Fibroblast of skin of scalp (primary cell): ENCODE measurements around the gene FOXO6. TPM values are rescaled to one million over a fixed set of nuclear protein-coding genes. Genes with fewer than 3 reads are reported as not detected.
A peak's percentile ranks its signal among the peaks of the same experiment; 100 is the strongest.

Experiments used
- DNase-seq: peaks from one replicate; pipeline ENCODE4 v3.0.0-alpha.2; 2013
- polyA plus RNA-seq, 2 experiments: library from polyadenylated mRNA; unstranded; fragments of 120-200 nt; gene quantifications; one replicate each; pipeline ENCODE4 v1.2.1, GENCODE V29; 2013; ENCODE audit not compliant: insufficient read length in 2 of 2

FOXO6 gene
- 0.12 TPM for polyA plus RNA-seq (2013, experiment 1 of 2; ENCODE audit: insufficient read length)
- polyA plus RNA-seq (2013, experiment 2 of 2; ENCODE audit: insufficient read length), result 0.47 TPM

- DNase-seq, result peak; percentile 96
Measured at GRCh38 chr1:41360786-41361494, at the start of gene FOXO6. Gene FOXO6 (plus strand): TSS chr1:41361434.

GRCh38 chr1:41312991-41313645 is 48.1 kb upstream of the FOXO6 start:
- DNase-seq, result no peak

- DNase-seq, result peak; percentile 8
Measured at GRCh38 chr1:41313661-41314131, 47.5 kb upstream of the FOXO6 start.

GRCh38 chr1:41314376-41315145 is 46.7 kb upstream of the FOXO6 start:
- peak; percentile 39 for DNase-seq

- peak; percentile 38 for DNase-seq
Measured at GRCh38 chr1:41315146-41315822, 46.0 kb upstream of the FOXO6 start.

GRCh38 chr1:41315871-41316270 is 45.4 kb upstream of the FOXO6 start:
- no peak for DNase-seq

- DNase-seq, result peak; percentile 47
Measured at GRCh38 chr1:41317361-41317760, 43.9 kb upstream of the FOXO6 start.

- DNase-seq, result no peak
Measured at GRCh38 chr1:41318135-41318534, 43.1 kb upstream of the FOXO6 start.

- no peak for DNase-seq
Measured at GRCh38 chr1:41319106-41319755, 42.0 kb upstream of the FOXO6 start.

GRCh38 chr1:41319807-41320711 is 41.2 kb upstream of the FOXO6 start:
- DNase-seq, result no peak

- DNase-seq, result no peak
Measured at GRCh38 chr1:41320895-41321676, 40.1 kb upstream of the FOXO6 start.

GRCh38 chr1:41322101-41322661 is 39.1 kb upstream of the FOXO6 start:
- DNase-seq, result no peak

- peak; percentile 31 for DNase-seq
Measured at GRCh38 chr1:41322835-41323234, 38.4 kb upstream of the FOXO6 start.

- no peak for DNase-seq
Measured at GRCh38 chr1:41323243-41323642, 38.0 kb upstream of the FOXO6 start.

GRCh38 chr1:41325801-41326200 is 35.4 kb upstream of the FOXO6 start:
- no peak for DNase-seq

GRCh38 chr1:41327383-41327999 is 33.7 kb upstream of the FOXO6 start:
- no peak for DNase-seq

GRCh38 chr1:41328001-41328615 is 33.1 kb upstream of the FOXO6 start:
- DNase-seq, result no peak

- DNase-seq, result no peak
Measured at GRCh38 chr1:41328780-41329640, 32.2 kb upstream of the FOXO6 start.
